CD1c-positive myeloid dendritic cell (primary cell): ENCODE data around the gene GAB2.

Experiments used
- DNase-seq: peaks from one replicate; pipeline ENCODE4 v3.0.0-alpha.2; 2016; ENCODE audit errors: extremely low spot score

GAB2 gene

GRCh38 chr11:78400116-78400515 lies 17.5 kb downstream of the GAB2 start:
- no peak for DNase-seq

DNA sequence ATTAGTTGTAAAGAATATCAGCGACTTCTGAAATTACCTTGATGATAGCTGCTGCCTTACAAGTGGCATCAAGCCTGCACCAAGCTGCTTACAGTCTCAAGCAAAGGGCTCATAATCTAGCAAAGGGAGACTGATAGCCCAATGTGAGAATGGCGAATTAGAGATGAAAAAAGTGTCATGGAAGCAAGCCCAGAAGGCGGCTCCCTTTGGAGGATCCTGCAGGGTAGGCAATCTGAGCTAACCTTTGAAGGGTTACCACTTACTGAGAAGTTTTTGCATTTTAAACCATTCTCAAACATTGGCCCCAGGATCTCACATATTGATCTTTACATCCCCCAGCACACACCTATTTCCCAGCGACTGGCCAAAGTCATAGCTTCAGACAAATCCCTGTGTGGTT lies 18.5 kb downstream of the GAB2 start:
- DNase-seq, result no peak

DNA sequence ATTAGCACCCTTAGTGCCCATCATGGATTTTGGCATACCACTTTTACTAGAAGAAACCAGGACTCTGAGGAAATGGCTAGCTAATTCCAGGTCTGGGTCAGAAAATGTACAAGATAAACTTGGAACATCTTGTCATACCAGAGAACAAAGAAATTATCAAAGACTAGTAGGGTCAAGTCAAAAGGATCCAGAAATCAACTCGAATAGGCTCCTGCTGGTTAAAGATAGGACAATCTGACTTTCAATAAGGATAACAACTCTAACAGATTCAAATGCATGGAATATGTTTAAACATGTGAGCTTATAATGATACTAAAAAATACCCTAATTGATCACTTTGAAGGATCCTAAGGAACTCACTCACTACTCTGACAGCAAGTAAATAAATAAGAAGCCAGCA lies 18.9 kb downstream of the GAB2 start:
- DNase-seq, result no peak

DNA sequence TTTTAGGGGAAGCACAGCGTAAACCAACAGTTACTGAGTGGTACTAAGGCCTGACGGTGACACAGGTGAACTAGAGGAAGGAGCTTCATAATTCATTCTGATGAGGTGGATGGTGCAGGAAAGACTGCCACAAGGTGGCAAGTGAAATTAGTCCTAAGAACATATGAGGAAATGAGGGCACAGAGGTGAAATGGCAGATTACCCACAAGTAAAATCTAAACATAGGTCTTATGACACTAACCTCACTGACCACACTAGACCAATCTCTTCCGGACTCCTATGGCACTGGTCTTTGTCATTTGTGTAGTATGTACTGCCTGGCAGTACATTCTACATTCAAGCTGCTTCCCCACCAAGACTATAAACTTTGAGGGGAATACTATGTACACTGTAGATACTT lies 20.2 kb downstream of the GAB2 start:
- no peak for DNase-seq

- no peak for DNase-seq
Measured at GRCh38 chr11:78395597-78395996, 22.0 kb downstream of the GAB2 start.

GRCh38 chr11:78392854-78393253 lies 24.8 kb downstream of the GAB2 start:
- peak; percentile 37 for DNase-seq

GRCh38 chr11:78391424-78391823 lies 26.2 kb downstream of the GAB2 start:
- DNase-seq, result no peak

DNA sequence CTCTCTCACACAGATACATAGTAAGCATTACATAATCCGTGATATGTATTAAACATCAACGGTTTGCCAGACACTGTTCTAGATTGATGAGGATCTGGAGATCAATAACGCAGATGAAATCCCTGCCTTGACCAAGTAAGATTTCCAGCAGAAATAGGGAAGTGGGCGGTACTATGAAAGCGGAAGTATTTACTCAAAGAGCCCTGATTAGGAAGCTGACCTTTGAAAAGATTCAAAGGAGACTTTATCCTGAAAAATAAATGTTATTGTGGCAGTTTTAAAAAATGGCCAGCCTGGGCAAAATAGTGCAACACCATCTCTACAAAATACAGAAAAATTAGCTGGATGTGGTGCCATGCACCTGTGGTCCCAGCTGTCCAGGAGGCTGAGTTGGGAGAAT lies 26.8 kb downstream of the GAB2 start:
- DNase-seq, result peak; percentile 85

DNA sequence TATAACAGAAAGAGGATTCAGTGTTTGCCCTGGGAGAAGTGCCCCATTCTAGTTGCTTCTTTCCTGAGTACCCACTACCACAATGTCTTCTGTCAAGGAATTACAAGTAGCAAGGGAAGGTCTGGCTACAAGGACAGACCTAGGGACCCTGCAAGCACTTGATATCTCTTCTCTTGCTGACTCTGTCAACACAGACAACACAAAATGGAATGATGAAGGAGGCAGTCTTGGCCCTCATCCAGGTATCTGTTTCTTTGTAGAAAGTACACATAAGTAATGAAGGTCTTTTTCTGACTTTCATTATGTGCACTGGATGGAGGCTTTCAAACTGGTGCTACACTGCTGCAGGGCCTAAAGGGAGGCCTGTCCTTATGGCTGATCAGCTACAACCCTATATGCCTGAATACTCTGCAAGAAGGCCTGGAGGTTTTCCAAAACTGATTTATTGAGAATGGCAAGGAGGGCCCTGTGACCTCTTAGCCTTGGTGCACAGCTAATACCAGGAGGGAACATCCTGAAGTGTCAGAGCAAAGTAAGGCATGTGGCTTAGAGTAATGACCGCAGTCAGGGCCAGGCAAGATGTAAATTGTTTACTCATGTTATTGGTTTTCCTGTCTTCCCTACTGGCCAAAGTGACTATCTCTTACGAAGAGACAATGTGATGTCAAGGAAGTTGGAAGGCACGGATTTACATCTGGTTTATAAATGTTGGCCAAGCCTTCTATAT lies 31.2 kb downstream of the GAB2 start:
- DNase-seq, result no peak

DNA sequence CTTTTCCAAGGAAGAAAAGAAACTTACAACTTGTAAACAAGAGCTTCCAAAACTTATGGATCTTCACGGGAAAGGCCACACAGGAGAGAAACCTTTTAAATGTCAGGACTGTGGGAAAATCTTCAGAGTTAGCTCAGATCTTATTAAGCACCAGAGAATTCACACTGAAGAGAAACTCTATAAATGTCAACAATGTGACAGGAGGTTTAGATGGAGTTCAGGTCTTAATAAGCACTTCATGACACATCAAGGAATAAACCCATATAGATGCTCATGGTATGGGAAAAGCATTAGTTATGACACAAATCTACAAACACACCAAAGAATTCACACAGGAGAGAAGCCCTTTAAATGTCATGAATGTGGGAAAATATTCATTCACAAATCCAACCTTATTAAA lies 32.4 kb downstream of the GAB2 start:
- DNase-seq, result no peak

DNA sequence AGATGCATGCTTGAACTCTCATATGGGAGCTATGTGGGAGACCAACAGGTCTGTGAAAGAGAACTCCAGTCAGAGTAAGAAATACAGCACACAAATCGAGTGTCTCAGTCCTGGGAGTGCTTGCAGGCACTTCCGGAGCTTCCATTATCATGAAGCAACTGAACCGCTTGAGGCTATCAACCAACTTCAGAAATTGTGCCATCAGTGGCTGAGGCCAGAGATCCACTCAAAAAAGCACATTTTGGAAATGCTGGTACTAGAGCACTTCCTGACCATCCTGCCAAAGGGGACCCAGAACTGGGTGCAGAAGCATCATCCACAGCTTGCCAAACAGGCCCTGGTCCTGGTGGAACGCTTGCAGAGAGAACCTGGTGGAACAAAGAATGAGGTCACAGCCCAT lies 33.4 kb downstream of the GAB2 start:
- DNase-seq, result no peak

- no peak for DNase-seq
Measured at GRCh38 chr11:78381865-78382264, 35.8 kb downstream of the GAB2 start.

DNA sequence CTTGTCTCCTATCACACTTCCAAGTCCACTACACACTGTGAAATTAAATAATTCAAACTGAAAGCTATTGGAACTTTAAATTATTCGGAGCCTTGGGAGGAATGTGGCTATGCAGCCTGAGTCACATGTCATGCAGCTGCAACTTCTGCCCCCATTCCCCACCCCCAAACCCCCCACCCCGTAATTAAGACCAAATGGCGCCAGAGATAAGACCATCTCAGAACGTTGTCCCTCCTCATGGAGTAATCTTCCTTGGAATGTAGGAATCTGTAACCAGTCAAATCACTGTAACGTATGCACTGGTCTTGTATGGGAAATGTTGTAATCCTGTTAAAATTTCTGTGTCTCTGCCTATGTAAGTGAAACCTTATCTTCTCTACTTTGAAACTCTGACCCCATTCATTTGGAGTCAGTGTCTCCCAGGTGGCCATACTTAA lies 37.0 kb downstream of the GAB2 start:
- no peak for DNase-seq

DNA sequence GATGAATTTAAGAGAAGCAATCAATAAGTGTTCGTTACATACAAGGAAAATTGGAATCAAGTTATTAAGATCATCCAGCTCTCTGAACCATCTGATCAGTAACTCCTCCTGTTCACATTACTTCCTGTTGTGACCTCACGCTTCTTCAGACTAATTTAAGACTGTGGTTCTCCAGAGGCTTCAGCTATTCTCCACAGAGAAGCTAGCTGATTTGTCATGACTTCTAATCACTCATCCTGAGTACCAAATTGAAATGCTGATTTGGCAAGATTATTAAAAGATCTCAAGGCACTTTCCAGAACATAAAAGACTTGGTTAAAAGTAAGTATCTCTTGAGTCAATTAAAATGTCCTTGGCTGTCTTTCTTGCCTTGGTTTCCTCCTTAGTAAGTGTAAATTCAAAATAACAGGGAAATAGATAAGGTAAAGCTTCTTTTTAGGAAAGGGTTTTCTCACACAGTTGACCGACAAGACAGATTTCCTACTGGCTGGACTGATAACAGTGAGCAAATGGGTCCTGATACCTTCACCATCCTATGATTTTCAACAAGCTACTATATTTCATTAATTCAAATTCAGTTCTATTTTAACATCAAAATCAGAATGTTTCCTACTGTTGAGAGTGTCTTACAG lies 38.5 kb downstream of the GAB2 start:
- peak; percentile 58 for DNase-seq

GRCh38 chr11:78377625-78378418 lies 39.8 kb downstream of the GAB2 start:
- DNase-seq, result no peak

GRCh38 chr11:78376858-78377257 lies 40.8 kb downstream of the GAB2 start:
- DNase-seq, result no peak

DNA sequence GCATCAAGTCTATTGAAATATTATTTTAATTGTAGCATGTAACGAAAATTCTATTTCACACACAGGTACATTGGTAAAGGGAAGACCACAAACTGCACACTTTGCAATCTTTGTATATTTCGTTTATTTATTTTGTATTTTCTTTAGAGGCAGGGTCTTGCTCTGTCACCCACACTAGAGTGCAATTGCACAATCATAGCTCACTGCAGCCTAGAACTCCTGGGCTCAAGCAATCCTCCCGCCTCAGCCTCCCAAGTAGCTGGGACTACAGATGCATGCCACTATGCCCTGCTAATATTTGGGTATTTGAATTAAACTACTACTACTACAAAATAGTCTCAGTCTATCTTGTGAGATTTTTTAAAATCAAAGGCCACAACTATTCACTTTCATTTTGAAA lies 42.7 kb downstream of the GAB2 start:
- DNase-seq, result no peak

- DNase-seq, result no peak
Measured at GRCh38 chr11:78373689-78374088, 43.9 kb downstream of the GAB2 start.

DNA sequence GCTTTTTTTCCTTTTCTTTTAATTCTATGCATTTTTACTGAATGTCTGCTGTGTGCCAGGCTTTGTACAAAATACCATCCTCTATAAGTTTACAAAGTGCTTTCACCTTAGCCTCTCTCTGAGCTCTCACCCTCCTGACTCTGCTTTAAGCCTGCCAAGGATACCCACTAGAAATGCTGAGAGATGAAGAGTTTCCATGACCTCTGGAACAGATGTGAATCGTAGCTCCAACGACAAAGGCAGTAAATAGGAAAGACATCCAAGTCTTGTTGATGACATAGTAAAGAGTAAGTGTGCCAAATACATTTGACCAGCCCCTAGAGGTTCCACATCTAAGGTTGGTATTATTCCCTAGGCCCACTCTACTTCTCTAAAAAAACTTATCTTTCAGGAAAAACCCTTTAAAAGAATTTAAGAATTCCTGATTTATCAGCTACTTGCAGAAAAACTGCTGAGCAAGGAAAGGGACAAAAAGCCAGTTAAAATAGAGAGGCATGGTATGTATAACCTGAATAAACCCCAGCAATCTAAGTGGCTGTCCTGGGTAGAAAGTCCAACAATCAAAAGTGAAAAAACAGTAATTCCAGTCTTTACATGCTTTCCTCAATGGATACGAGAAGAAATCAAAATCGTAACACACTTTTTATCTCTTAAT lies 45.4 kb downstream of the GAB2 start:
- DNase-seq, result no peak

- no peak for DNase-seq
Measured at GRCh38 chr11:78371221-78371891, 46.3 kb downstream of the GAB2 start.

DNA sequence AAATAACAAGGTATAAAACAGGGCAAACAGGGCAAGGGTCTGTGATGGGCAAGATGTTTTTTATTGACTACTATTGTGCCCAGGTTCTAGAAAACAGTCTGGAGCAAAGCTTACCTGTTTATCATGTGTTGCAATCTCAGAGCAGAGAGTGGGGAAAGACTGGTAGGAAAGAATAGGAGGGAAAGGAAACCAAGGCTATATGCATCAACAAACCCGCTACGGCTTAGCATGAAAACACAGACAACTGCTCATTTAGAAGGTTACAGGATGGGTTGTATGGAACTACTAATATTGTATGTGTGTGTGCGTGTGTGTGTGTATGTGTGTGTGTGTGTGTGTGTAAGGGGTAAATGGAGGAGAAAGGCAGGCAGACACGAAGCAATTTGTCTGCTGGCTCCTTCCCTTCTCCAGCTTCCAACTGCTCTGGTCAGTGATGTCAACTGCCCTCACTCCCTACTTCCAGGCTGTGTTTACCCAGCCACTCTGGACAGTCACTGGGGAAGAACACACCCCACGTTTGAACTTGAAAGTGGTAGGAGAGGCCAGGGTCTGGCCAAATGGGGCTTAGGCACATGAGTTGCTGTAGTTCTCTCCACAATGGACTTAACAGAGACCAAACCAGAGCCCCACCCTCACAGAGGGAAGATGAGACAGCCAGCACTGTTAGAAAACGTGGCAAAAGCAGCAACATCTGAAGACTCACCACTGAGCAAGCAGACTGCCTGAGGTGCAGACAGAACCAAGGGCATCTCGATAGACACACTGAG lies 47.0 kb downstream of the GAB2 start:
- DNase-seq, result no peak
